AG04450 (cell line): ENCODE data around the gene PITPNM3. TPM values are rescaled to one million over a fixed set of nuclear protein-coding genes. Genes with fewer than 3 reads are reported as not detected.

Experiments
- CTCF ChIA-PET: fragments of 300-600, 350-600 bp; formaldehyde crosslinking; extraction: SDS; loops from one replicate; lab custom pipeline; 2022; ENCODE audit warnings: antibody characterized with exemption, inconsistent platforms; lab: Charles Lee
- POLR2A ChIA-PET: fragments of 350-600 bp; formaldehyde crosslinking; extraction: SDS; loops from one replicate; lab custom pipeline; 2021; ENCODE audit warnings: antibody characterized with exemption, inconsistent platforms; lab: Yijun Ruan, JAX
- DNase-seq: peaks from one replicate; pipeline ENCODE4 v3.0.0-alpha.2; 2011; ENCODE audit warnings: low read depth, low spot score
- H3K27ac ChIP-seq: one replicate; pipeline ENCODE4 v1.5.1; 2012; ENCODE audit warnings: low read depth, low read length, control low read depth
- H3K27me3 ChIP-seq: one replicate; pipeline ENCODE4 v1.6.0; 2012; ENCODE audit warnings: low read length; ENCODE audit not compliant: control insufficient read depth, insufficient read depth
- H3K4me3 ChIP-seq: 2 replicates; pipeline ENCODE4 v1.5.1; 2011; ENCODE audit warnings: mild to moderate bottlenecking, low read depth, low read length, control low read depth
- H3K9me3 ChIP-seq: 2 replicates; pipeline ENCODE4 v1.5.1; 2012; ENCODE audit warnings: low read length; ENCODE audit not compliant: control insufficient read depth, insufficient read depth
- CTCF ChIP-seq: IDR thresholded peaks from 2 replicates; pipeline ENCODE4 v1.5.1; 2011; ENCODE audit warnings: low read depth, low read length, control low read depth, inconsistent platforms
- polyA plus RNA-seq: library from polyadenylated mRNA; depleted of rRNA; stranded (reverse); fragments of >200 nt; gene quantifications from 2 replicates; pipeline ENCODE4 v1.2.3, GENCODE V29; 2011

The PITPNM3 gene
- polyA plus RNA-seq, 1 experiment = 0.38 TPM

- Histone ChIP-seq H3K4me3 (no peak overlapping the region), H3K27me3 (no peaks in the 10 kb centered on the region), H3K9me3 (no peaks in the 10 kb centered on the region), H3K27ac (no peak overlapping the region)
- ChIA-PET POLR2A (no interaction called here), CTCF (interaction anchor here (1.2 to 3.0 kb wide), 2 partner anchors 21 to 851 kb away, joined by 4 to 22 read pairs; no protein-coding TSS in a partner anchor)
- no peak for DNase-seq
- TF ChIP-seq CTCF = no peak
Measured at GRCh38 chr17:6442775-6443174, 113.6 kb downstream of the PITPNM3 start.

GRCh38 chr17:6439951-6440350 lies 116.4 kb downstream of the PITPNM3 start:
- POLR2A ChIA-PET = no interaction called here
- DNase-seq = no peak
- CTCF ChIA-PET = interaction anchor here (1.2 to 3.0 kb wide), 2 partner anchors 848 to 853 kb away, joined by 3 to 22 read pairs; no protein-coding TSS in a partner anchor
- H3K9me3 ChIP-seq = no peaks in the 10 kb centered on the region
- H3K27me3 ChIP-seq = peaks cover 9% of the 10 kb centered on the region
- H3K27ac ChIP-seq = no peak overlapping the region
- no peak overlapping the region for H3K4me3 ChIP-seq
- no peak for TF ChIP-seq CTCF

GRCh38 chr17:6437956-6438355 lies 118.4 kb downstream of the PITPNM3 start:
- no peaks in the 10 kb centered on the region for H3K9me3 ChIP-seq
- ChIA-PET CTCF (no interaction called here), POLR2A (no interaction called here)
- H3K27ac ChIP-seq = no peak overlapping the region
- peaks cover 9% of the 10 kb centered on the region for H3K27me3 ChIP-seq
- no peak for DNase-seq
- no peak for TF ChIP-seq CTCF
- no peak overlapping the region for H3K4me3 ChIP-seq

- no peak overlapping the region for H3K4me3 ChIP-seq
- ChIA-PET CTCF (no interaction called here), POLR2A (no interaction called here)
- H3K9me3 ChIP-seq = no peaks in the 10 kb centered on the region
- no peak for TF ChIP-seq CTCF
- DNase-seq = no peak
- H3K27me3 ChIP-seq = peaks cover 9% of the 10 kb centered on the region
- no peak overlapping the region for H3K27ac ChIP-seq
Measured at GRCh38 chr17:6437466-6437865, 118.9 kb downstream of the PITPNM3 start.

- Histone ChIP-seq H3K9me3 (peaks cover 3% of the 10 kb centered on the region; the same call in 1 of the 2 replicates), H3K4me3 (no peak overlapping the region), H3K27me3 (peaks cover 9% of the 10 kb centered on the region), H3K27ac (no peak overlapping the region)
- peak; percentile 34 for DNase-seq
- peak; percentile 84 for TF ChIP-seq CTCF
- POLR2A ChIA-PET = no interaction called here
- CTCF ChIA-PET = interaction anchor here (0.5 to 2.1 kb wide), 20 partner anchors 10 to 1185 kb away, joined by 3 to 20 read pairs (median 4); partner anchors contain the start of gene NLRP1
Measured at GRCh38 chr17:6435968-6436367, 120.4 kb downstream of the PITPNM3 start.
